ENCODE results near the gene PEAR1. TPM values are rescaled to one million over a fixed set of nuclear protein-coding genes. Genes with fewer than 3 reads are reported as not detected.
"Not testable (repeated sequence)": the region's sequence is repeated elsewhere in the genome, so short reads cannot be mapped to it uniquely, and the experiment has no call there.

PEAR1 gene
- total RNA-seq, 1 experiment from 2014 or later: 7.1 TPM

DNA sequence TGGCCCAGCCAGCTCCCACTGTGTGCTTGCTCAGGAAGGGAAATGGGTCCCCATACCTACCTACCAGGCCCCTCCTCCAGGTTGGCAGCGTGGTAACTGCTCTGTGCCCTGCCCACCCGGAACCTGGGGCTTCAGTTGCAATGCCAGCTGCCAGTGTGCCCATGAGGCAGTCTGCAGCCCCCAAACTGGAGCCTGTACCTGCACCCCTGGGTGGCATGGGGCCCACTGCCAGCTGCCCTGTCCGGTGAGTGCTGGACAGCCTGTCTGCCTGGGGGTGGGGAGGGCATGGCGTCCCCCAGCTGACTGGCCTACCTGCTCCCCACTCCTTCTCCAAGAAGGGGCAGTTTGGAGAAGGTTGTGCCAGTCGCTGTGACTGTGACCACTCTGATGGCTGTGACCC, 16.2 kb downstream of the PEAR1 start:
- no peak for DNase-seq (ENCODE audit: low spot score)
- in situ Hi-C loops (cut with HindIII; ENCODE audit: low sequenced_read_pairs): no loop called here

DNA sequence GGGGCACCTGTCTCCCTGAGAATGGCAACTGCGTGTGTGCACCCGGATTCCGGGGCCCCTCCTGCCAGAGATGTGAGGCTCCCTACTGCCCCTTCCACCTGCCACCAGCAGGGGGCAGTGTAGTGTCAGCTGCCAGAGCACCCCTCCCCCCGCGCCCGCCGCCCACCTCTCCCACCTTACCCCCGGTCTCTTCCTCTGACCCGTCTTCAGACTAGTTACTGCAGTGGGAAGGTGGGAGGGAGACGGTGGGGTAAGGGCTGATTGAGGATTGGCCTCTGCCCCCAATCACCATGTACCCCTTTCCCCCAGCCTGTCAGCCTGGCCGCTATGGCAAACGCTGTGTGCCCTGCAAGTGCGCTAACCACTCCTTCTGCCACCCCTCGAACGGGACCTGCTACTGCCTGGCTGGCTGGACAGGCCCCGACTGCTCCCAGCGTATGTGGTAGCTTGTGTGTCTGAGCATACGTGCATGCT, 16.8 kb downstream of the PEAR1 start:
- in situ Hi-C loops (cut with HindIII; ENCODE audit: low sequenced_read_pairs): no loop called here
- no peak for DNase-seq (ENCODE audit: low spot score)

DNA sequence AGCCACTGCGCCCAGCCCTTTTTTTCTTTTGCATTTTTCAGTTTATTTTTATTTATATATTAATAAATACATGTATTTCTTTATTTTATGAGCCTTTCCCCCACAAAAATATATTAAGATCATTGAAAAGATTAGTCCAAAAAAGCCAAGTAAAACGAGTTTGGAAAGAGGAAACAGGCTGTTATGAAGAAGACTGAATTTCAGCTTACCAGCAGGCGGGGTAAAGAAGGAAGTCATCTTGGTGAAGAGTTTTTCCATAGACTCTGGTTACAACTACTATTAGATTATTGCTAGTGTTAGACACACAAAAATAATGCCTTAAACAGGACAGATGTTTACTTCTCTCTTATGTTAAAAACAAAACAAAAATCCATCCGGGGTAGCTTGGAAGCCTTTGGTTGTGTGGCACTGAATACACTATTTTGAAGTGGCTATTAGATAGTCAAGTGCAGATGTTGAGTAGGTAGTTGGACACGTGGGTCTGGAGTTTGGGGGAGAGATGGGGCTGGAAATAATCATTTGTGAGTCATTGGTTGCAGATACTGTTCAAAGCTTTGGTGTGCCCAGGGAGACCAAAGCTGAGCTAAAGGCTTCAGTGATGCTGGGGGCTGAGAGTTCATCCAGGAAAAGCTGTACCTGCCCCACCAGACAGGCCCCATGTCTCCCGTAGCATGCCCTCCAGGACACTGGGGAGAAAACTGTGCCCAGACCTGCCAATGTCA, 18.2 kb downstream of the PEAR1 start:
- in situ Hi-C loops (cut with HindIII; ENCODE audit: low sequenced_read_pairs): no loop called here
- no peak for DNase-seq (ENCODE audit: low spot score)

DNA sequence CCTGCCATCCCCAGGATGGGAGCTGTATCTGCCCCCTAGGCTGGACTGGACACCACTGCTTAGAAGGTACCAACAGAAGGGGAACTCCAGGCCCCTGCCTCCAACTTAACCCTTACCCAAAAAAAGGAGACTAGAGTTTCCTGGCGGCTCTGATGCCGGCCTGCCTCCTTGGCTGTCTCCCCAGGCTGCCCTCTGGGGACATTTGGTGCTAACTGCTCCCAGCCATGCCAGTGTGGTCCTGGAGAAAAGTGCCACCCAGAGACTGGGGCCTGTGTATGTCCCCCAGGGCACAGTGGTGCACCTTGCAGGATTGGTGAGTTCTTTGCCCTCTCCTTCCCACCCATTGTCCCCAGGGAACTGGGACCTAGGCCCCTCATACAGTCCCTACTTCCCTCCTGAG, 18.8 kb downstream of the PEAR1 start:
- in situ Hi-C loops (cut with HindIII; ENCODE audit: low sequenced_read_pairs): no loop called here
- no peak for DNase-seq (ENCODE audit: low spot score)

DNA sequence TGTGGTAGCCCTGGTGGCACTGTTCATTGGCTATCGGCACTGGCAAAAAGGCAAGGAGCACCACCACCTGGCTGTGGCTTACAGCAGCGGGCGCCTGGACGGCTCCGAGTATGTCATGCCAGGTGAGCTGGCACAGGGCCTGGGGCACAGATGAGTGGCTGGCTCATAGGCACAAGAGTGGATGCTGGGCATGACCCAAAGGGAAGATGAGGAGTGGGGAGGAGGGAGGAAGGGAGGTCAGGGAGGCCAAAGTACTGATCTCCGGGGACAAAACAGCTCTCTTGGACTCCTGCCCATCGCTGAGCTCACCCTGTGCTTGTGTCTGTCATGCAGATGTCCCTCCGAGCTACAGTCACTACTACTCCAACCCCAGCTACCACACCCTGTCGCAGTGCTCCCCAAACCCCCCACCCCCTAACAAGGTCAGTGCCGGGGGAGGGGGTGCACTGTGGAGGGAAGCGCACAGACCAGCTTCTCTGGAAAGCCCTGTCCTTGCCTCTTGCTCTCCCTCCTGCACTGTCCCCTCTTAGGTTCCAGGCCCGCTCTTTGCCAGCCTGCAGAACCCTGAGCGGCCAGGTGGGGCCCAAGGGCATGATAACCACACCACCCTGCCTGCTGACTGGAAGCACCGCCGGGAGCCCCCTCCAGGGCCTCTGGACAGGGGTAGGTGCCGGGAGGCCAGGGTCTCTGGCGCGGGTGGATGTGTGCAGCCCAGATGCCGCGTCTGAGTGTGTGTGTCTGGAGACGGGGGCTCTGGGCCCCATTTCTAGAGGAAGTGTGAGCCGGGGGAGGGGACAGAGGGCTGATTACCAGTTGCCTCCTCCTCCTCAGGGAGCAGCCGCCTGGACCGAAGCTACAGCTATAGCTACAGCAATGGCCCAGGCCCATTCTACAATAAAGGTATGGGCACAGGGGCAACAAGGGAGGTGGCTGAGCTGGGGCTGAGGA, 19.6 kb downstream of the PEAR1 start:
- DNase-seq (ENCODE audit: low spot score): peak; percentile 46
- in situ Hi-C loops (cut with HindIII; ENCODE audit: low sequenced_read_pairs): no loop called here

DNA sequence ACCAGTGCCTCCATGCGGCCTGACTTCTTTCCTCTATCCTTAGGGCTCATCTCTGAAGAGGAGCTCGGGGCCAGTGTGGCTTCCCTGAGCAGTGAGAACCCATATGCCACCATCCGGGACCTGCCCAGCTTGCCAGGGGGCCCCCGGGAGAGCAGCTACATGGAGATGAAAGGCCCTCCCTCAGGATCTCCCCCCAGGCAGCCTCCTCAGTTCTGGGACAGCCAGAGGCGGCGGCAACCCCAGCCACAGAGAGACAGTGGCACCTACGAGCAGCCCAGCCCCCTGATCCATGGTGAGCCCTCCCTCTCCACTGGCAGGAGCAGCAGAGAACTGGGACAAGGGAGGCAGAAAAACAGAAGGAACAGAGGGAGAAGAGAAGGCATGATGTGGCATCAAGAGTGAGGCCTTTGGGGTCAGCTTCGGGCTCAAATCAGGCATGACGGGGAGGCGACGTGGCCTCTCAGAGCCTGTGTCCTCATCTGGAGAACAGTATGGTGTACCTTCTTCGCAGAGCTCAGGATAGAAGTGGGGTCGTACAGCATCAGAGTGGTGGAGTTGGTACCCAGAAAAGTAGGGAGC, 20.4 kb downstream of the PEAR1 start:
- no peak for DNase-seq (ENCODE audit: low spot score)
- in situ Hi-C loops (cut with HindIII; ENCODE audit: low sequenced_read_pairs): no loop called here

DNA sequence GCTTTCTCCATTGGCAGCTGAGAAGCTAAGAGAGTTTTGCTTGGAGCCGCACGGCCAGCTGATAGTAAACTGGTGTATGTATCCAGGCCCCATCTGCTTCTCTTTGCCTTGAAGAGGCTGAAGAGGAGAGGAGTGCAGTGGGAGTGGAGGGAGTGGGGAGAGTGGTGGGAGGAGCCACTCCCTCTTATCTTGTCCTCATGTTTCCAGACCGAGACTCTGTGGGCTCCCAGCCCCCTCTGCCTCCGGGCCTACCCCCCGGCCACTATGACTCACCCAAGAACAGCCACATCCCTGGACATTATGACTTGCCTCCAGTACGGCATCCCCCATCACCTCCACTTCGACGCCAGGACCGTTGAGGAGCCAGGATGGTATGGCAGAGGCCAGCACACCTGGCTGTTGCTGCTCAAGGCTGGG, 20.9 kb downstream of the PEAR1 start:
- DNase-seq (ENCODE audit: low spot score): no peak
- in situ Hi-C loops (cut with HindIII; ENCODE audit: low sequenced_read_pairs): no loop called here

DNA sequence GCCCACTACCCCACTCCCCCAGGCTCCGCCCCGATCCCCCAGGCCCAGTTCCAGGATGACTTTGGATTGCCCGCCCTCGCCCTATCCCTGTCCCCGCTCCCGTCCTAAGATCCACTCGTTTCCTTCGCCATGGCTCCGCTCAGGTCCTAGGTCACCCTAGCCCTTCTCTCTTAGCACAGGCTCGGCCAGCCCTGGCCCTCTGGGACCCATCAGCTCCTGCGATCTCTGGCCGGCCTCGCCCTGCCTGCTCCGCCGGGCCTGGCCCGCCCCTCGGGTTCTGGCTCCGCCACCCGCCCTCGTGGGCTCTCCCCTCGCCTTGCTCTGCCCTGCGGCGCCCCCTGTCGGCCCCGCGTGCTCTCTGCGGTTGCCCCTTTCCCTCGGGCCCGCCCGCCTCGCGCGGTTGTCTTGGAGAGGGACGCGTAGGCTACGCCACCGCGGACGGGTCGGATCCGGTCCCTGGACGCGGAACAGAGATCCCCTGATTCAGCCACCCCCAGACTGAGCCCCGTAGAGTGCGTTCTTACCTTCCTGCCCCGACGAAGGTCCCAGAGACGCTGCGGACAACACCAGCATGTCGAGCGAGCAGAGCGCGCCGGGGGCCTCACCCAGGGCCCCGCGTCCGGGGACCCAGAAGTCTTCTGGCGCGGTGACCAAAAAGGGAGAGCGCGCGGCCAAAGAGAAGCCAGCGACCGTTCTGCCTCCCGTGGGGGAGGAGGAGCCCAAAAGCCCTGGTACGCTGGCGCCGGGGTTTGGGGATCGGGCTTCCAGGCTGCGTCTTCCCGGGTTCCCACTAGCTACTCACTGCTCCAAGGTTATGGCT, 26.9 kb downstream of the PEAR1 start, which contains the start of gene LRRC71:
Gene LRRC71, plus strand, starts transcription at position 400 of the 820 bp plus-strand sequence. Its CDS starts 172 bp downstream, at position 572.
- peak; percentile 25 for DNase-seq (ENCODE audit: low spot score)
- in situ Hi-C loops (cut with HindIII; ENCODE audit: low sequenced_read_pairs): no loop called here

DNA sequence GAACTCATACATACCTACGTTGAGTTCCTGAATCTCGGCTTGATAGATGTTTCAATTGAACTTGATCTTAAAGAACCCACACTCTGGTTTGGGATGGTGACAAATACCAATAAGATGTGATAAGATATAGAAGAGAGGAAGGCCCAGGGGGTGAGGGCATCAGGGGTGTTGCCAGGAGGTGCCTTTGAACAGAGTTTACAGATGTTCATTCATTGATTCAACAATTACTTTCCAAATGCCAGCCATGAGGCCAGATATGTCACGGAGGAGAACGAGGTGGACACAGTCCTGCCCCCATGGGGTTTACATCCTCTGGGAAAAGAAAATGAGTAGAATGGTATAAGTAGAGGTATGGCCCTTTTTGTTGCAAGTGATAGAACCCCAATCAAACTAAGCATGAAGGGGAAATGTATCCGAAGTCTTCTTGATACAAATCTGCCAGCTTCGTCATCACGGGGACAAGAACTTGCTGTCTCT, 27.6 kb downstream of the PEAR1 start:
- in situ Hi-C loops (cut with HindIII; ENCODE audit: low sequenced_read_pairs): no loop called here
- no peak for DNase-seq (ENCODE audit: low spot score)

DNA sequence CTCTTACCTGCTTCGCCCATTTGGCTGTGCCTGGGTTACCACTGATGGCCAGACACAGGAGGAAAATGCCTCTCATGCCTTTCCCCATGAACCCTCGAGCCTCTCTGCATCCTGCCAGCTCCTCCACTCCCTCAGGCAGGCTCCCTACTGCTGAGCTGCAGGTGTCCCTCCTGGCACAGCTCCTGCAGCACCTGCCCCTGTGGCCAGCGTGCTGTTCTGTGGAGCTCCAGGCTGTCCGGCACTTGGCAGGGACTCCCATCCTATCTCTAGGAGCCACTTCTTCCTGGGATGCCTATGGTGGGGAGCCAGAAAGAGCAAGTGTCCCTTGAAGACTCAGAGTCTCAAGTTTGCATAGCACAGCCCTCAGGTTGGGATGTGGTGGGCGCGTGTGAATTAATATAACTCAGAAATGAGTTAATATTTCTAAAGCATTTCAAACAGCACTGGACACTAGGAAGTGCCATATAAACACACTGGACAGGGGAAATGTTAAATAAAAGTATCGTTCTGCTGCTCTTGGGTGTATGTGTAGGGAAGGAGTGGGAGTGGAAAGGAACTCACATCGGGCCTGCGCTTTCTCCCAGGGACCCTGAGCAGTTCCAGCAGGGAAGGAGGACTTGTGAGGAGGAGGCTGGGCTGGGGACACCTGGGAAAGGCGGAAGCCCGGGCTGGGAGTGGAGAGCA, 29.6 kb downstream of the PEAR1 start:
- DNase-seq (ENCODE audit: low spot score): peak; percentile 20
- in situ Hi-C loops (cut with HindIII; ENCODE audit: low sequenced_read_pairs): no loop called here

DNA sequence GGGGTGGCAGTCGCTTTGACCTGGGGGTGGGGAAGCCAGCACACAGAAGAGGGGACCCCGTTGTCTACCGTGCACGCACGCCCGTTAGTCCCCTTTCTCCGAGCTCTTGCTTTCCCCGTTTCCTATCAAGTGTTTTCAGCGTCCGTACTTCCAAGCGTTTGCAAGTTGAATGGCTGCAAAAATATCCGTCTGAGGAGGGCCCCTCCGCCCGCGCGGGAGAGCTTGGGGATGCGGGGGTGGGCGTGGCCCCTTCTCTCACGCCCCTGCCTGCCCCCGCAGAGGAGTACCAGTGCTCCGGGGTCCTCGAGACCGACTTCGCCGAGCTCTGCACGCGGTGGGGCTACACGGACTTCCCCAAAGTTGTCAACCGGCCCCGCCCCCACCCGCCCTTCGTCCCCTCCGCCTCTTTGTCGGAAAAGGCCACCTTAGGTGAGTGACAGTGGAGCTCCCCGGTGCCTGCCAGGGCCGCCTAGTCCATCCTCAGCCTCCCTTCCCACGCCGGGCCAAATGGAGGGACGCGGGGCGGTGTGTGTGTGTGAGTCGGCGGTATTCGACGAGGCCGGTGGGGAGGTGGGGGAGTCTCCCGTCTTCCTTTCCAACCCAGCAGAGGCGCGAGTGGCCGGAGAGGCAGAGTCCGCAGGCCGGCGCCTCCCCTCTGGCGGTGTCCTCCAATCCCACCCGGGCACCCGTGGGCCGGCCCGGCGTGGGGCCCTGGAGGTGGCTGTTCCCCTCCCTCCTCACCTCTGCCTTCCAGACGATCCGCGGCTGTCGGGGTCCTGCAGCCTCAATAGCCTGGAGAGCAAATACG, 30.4 kb downstream of the PEAR1 start:
- DNase-seq (ENCODE audit: low spot score): no peak
- in situ Hi-C loops (cut with HindIII; ENCODE audit: low sequenced_read_pairs): no loop called here

DNA sequence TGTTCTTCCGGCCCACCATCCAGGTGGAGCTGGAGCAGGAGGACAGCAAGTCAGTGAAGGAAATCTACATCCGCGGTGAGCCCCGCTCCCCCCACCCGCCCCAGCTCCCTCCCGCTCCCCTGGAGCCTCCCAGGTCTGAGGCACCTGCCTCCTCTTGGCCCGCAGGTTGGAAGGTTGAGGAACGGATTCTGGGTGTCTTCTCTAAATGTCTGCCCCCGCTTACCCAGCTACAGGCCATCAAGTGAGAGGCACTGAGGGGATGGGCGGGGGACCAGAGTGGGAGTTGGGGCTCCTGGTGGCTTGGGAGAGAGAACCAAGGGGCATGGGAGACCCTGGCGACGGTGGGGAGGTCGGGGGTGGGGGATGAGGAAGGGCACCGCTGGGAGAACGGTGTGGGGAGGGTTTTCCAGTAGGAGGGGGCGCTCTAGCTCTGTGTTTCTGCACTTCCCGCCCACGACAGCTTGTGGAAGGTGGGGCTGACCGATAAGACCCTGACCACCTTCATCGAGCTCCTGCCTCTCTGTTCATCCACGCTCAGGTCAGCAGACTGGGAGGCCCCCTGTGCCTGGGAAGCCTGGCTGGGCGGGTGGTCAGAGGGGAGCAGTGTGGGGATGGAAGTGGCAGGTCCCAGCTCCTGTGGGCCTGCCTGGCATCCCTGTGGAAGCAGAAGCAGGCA, 31.1 kb downstream of the PEAR1 start:
- in situ Hi-C loops (cut with HindIII; ENCODE audit: low sequenced_read_pairs): no loop called here
- DNase-seq (ENCODE audit: low spot score): no peak

DNA sequence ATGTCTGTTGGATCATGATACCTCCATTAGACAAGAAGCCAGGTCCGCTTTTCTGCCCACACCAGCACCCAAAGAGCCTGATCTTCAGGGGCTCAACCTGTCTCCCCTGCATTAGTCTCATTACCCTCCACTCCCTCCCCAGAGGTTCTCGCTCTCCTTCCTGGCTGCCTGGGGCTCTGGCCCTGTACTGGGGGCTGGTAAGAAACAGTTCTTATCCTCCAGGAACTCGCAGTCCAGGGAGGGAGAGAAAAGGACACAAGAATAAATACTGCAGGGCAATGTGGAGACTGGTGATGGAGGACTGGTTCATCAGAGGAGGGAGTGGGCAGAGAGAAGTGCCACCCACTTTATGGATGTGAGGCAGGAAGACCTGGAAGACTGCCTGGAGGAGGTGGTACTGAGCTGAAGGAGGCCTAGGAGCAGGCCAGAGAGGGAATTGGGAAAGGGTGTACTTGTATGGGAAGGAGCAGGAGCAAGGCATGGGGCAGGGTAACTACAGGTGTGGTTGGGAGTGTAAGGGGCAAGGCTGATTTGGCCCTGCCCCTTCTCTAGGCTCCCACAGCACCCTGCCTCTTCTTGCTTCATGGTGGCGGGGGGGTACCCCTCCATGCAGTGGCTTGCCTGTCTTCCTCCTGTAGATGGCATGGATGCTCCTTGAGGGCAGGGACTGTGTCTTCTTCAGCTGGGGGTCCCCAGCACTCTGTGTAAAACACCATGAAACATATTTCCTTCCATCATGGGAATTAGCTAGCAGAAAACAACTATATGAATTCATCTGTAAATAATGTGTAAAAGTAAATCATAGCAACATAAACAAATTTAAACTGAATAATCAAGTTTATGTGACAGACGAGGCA, 31.9 kb downstream of the PEAR1 start:
- no peak for DNase-seq (ENCODE audit: low spot score)
- in situ Hi-C loops (cut with HindIII; ENCODE audit: low sequenced_read_pairs): no loop called here

DNA sequence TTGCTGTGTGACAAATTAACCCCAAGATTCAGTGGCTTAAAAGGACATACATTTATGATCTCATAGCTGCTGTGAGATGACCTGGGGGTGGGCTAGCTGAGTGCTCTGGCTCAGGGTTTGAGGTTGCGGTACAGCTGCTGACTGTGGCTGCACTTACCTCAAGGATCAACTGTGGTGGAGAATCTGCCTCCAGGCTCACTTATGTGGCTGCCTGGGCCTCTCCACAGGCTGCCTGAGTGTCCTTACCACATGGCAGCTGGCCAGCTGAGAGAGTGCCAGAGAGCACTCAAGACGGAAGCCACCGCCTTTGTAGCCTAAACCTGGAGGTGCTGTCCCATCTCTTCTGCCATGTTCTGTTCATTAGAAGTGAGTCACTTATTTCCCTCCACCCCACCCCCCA, 32.7 kb downstream of the PEAR1 start:
- in situ Hi-C loops (cut with HindIII; ENCODE audit: low sequenced_read_pairs): no loop called here
- DNase-seq (ENCODE audit: low spot score): peak; percentile 18

DNA sequence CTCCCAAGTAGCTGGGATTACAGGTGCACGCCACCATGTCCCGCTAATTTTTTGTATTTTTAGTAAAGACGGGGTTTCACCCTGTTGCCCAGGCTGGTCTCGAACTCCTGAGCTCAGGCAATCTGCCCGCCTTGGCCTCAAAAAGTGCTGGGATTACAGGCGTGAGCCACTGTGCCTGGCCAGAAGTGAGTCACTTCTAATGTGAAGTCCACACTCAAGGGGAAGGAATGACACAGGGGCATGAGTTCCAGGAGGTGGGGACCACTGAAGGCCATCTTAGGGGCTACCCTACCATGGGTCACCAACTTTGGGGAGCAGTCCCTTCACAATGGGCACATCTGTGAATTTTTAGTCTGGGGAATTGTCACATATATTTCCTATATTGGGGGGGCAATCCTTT, 33.2 kb downstream of the PEAR1 start:
- DNase-seq (ENCODE audit: low spot score); in situ Hi-C loops (cut with HindIII; ENCODE audit: low sequenced_read_pairs): not testable (repeated sequence)
